Measurements from ENCODE around the gene GNAO1. TPM values are rescaled to one million over a fixed set of nuclear protein-coding genes. Genes with fewer than 3 reads are reported as not detected.

GNAO1 gene
- total RNA-seq, 4 donors from 2014 or later, result 0.67 to 4.0 (median 2.2) TPM

DNA sequence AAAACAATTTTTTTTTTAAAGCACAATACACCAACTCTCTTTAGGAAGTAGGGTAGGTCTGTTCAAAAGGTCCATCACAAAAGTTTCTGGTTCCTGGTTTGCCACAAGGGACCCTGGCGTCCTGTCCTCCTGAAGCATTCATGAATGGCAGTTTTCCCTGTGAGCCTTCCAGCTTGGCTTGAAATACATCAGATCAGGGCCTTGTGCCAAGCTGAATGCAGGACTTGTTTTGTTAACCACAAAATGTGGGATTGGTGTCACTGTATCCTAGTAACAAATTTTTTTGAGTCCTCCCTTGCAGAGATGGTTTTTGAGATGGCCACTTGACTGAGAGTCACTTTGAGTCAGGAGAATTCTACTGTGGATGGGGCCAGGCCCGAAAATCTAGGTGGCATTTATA is 3.9 kb downstream of the GNAO1 start:
- intact Hi-C loops (cut with DNase I; ENCODE audit: low total_unique reads), result no loop called here
- TF ChIP-seq, protein P1, sequence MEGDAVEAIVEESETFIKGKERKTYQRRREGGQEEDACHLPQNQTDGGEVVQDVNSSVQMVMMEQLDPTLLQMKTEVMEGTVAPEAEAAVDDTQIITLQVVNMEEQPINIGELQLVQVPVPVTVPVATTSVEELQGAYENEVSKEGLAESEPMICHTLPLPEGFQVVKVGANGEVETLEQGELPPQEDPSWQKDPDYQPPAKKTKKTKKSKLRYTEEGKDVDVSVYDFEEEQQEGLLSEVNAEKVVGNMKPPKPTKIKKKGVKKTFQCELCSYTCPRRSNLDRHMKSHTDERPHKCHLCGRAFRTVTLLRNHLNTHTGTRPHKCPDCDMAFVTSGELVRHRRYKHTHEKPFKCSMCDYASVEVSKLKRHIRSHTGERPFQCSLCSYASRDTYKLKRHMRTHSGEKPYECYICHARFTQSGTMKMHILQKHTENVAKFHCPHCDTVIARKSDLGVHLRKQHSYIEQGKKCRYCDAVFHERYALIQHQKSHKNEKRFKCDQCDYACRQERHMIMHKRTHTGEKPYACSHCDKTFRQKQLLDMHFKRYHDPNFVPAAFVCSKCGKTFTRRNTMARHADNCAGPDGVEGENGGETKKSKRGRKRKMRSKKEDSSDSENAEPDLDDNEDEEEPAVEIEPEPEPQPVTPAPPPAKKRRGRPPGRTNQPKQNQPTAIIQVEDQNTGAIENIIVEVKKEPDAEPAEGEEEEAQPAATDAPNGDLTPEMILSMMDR (IDR thresholded peaks at IDR 0.05), result no peak
- no peak for TF ChIP-seq POLR2A (IDR thresholded peaks at IDR 0.05)
- no peak overlapping the region for H3K4me3 ChIP-seq (ENCODE audit: low read depth, poor library complexity, severe bottlenecking)
- WGBS, 2 donors, result 30 to 32% methylated on average over 2 of the region's 2 CpGs
- no peak for DNase-seq (ENCODE audit: low spot score in 2 of 2)

DNA sequence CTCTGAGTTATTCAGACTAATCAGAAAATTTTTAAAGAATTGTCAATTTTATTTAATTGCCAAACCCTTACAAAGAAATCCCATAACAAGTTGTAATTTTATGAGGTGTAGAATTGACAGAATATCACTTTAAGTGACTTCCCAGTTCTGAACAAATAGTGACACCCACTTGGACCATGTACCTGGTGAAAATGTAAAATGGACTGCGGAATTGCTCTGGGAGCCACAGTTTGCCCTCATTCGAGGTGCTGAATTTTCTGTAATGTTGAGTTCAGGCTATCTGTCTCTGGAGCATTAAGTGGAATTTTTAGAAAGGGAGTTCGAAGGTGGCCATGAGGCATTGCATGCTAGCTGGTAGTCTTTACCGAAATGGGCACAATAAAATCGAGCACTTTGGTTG is 5.1 kb downstream of the GNAO1 start:
- WGBS, 2 donors, result 89 to 96% methylated on average over 5 of the region's 5 CpGs
- H3K4me3 ChIP-seq (ENCODE audit: low read depth, poor library complexity, severe bottlenecking), result no peak overlapping the region
- DNase-seq (ENCODE audit: low spot score in 2 of 2), result no peak
- no peak for TF ChIP-seq POLR2A (IDR thresholded peaks at IDR 0.05)
- TF ChIP-seq, protein P1 (IDR thresholded peaks at IDR 0.05), result no peak
- intact Hi-C loops (cut with DNase I; ENCODE audit: low total_unique reads), result no loop called here

DNA sequence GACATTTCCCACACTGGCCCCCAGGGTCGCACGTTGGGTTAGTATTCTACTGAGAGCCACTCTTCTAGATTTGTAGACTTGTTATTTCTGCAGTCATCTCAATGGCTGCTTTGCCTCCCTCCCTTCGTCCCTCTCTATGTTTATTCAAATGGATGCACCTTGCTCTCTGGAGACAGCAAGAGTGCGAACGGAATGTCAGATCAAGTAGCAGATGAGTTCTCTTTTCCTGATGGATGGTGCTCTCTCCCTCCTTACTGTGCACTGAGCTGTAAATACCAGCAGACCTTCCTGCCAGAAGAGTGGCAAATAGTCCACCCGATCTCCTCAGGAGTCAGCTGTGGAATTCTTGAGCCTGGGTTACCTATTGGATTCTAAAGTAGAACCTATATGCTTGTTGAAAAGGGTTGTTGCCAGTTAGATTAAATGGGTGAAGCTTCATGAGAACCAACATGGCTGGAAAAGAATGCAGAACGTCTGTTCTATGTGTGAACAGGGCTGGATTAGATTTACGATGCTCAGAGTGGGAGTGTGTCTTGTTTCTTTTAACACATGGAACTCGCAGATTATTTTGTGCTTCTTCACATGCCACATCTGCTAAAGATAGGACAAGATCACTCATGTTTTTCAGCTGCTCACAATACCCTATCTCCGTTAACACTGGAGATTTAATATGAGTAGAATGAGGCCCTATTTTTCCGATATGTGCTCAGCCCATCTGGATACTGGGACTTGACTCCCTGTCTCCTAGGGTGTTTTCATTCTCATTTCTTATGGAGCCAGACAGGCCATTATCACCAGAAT is 6.1 kb downstream of the GNAO1 start:
- TF ChIP-seq, protein P1 (IDR thresholded peaks at IDR 0.05), result no peak
- intact Hi-C loops (cut with DNase I; ENCODE audit: low total_unique reads), result no loop called here
- DNase-seq (ENCODE audit: low spot score in 2 of 2), result no peak
- no peak overlapping the region for H3K4me3 ChIP-seq (ENCODE audit: low read depth, poor library complexity, severe bottlenecking)
- WGBS, 2 donors, result 70 to 73% methylated on average over 11 of the region's 11 CpGs

DNA sequence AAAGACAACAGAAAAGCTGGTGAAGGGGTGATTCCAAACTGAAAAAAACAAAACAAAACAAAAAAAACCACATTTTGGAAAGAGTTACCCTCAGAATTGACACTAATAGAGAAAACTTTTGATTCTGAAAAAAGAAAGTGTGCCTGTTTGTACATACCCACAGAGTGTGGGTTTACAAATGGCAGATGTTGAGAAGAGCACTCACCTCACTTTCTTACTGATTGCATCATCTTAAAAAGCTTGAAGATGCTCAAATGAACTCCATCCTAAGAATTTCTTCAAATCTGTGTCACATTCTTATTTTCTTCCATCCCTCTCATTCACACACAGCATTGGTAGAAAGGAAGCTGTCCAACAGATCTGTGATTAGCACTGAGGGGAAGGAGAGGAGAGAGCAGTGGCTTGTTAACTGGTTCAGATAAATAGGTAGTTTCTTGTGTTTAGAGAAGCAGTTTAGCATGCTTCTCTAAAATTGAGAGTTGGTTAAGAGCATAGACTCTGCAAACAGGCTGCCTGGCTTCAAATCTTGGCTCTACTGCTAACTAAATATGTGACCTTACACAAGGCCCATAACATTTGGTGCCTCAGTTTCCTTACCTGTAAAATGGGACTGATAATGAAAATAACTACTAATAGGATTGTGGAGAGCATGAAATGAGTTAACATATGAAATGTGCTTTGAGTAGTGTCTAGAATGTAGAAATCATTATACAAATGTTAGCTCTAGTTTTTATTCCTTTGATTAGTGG is 6.9 kb downstream of the GNAO1 start:
- no peak overlapping the region for H3K4me3 ChIP-seq (ENCODE audit: low read depth, poor library complexity, severe bottlenecking)
- intact Hi-C loops (cut with DNase I; ENCODE audit: low total_unique reads), result no loop called here
- DNase-seq (ENCODE audit: low spot score in 2 of 2), result no peak
- TF ChIP-seq, protein P1 (IDR thresholded peaks at IDR 0.05), result no peak
- no peak for TF ChIP-seq POLR2A (IDR thresholded peaks at IDR 0.05)

DNA sequence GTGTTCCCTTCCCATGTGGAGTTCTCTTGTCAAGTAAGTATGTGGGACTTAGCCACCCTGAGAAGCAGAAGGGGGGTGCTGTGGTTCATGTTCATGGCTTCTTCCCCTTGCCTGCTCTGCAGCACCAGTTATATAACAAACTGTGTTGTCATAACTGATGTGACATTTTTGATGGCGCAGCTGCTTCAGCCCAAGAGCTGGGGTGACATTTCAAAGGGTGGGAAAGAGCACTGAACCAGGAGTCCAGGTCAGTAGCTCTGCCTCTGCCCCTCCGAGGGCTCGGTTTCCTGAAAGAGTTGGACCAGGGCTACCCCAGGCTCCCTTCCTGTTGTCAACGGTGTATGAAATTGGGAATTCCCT is 7.4 kb downstream of the GNAO1 start:
- no peak for DNase-seq (ENCODE audit: low spot score in 2 of 2)
- H3K4me3 ChIP-seq (ENCODE audit: low read depth, poor library complexity, severe bottlenecking), result no peak overlapping the region
- TF ChIP-seq, protein P1 (IDR thresholded peaks at IDR 0.05), result no peak
- intact Hi-C loops (cut with DNase I; ENCODE audit: low total_unique reads), result no loop called here
- WGBS, 2 donors, result 61 to 69% methylated on average over 4 of the region's 4 CpGs
